ENCODE measurements around the gene PTPRN. TPM values are rescaled to one million over a fixed set of nuclear protein-coding genes. Genes with fewer than 3 reads are reported as not detected.

The PTPRN gene
- total RNA-seq, 1 experiment from 2014 or later: 6.5 TPM

DNA sequence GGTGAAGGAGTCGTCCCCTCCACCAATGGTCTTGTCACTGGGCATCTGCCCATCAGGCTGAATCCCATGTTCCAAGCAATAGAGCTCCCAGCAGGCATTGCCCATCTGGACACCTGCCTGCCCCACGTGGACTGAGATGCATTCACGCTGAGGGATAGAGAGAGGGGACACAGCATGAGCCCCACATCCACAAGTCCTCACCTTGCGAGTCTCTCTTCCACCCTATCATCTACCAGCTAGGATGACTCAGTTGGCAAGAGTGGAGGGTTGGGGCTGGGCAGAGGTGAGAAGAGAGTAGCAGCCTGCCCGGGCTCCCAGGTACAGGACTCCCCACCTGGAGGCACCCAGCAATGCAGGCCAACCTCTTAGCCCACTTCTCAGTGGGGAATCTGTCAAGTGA is 57.1 kb downstream of the PTPRN start:
- TF ChIP-seq, protein P1, sequence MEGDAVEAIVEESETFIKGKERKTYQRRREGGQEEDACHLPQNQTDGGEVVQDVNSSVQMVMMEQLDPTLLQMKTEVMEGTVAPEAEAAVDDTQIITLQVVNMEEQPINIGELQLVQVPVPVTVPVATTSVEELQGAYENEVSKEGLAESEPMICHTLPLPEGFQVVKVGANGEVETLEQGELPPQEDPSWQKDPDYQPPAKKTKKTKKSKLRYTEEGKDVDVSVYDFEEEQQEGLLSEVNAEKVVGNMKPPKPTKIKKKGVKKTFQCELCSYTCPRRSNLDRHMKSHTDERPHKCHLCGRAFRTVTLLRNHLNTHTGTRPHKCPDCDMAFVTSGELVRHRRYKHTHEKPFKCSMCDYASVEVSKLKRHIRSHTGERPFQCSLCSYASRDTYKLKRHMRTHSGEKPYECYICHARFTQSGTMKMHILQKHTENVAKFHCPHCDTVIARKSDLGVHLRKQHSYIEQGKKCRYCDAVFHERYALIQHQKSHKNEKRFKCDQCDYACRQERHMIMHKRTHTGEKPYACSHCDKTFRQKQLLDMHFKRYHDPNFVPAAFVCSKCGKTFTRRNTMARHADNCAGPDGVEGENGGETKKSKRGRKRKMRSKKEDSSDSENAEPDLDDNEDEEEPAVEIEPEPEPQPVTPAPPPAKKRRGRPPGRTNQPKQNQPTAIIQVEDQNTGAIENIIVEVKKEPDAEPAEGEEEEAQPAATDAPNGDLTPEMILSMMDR (conservative IDR thresholded peaks at IDR 0.05): no peak
- H3K79me1 ChIP-seq (ENCODE audit: insufficient read depth, low read depth, low read length, poor library complexity, severe bottlenecking): no peaks in the 10 kb centered on the region
- Mint-ChIP-seq H3K4me3 (peak overlapping the region; percentile 69 to 88), H3K9me3 (peaks cover 0 to 2% of the 10 kb centered on the region in 2 experiments; a peak in 3 of 5 replicates), H3K27ac (no peak overlapping the region), H3K27me3 (ENCODE audit: low read depth) (peaks cover 62% of the 10 kb centered on the region), H3K4me1 (peaks cover 28 to 40% of the 10 kb centered on the region in 2 experiments), H3K36me3 (ENCODE audit: insufficient read depth in 1 of 3, low read depth in 3 of 3) (peaks cover 9 to 24% (median 23%) of the 10 kb centered on the region in 3 experiments; a peak in 6 of 7 replicates)
- no peak overlapping the region for H2BK12ac ChIP-seq (ENCODE audit: insufficient read length, low read depth, low read length)
- no peak overlapping the region for H3K27ac ChIP-seq (ENCODE audit: insufficient read length, low read depth, low read length)
- H3K23ac ChIP-seq (ENCODE audit: insufficient read length, low read depth, low read length): no peak overlapping the region
- H3K4me1 ChIP-seq (ENCODE audit: insufficient read depth, low read length): peaks cover 3% of the 10 kb centered on the region; the same call in 1 of the 2 replicates
- no peak overlapping the region for H2AFZ ChIP-seq (ENCODE audit: low read length)
- H2BK120ac ChIP-seq (ENCODE audit: low read depth, low read length, poor library complexity, severe bottlenecking): no peak overlapping the region
- no peaks in the 10 kb centered on the region for H3K79me2 ChIP-seq (ENCODE audit: insufficient read depth, low read length)
- H2BK5ac ChIP-seq (ENCODE audit: insufficient read length, low read length): no peak overlapping the region
- H3K9ac ChIP-seq (ENCODE audit: extremely low read depth, insufficient read length, low read length): no peak overlapping the region
- peaks cover 21% of the 10 kb centered on the region for H3K27me3 ChIP-seq (ENCODE audit: insufficient read depth, low read length)
- H3K9me3 ChIP-seq (ENCODE audit: control insufficient read depth, low read depth, low read length): no peaks in the 10 kb centered on the region
- no peak overlapping the region for H3K56ac ChIP-seq (ENCODE audit: insufficient read length, low read depth, low read length)
- no peak overlapping the region for H3K18ac ChIP-seq (ENCODE audit: insufficient read length, low read depth, low read length)
- H4K8ac ChIP-seq (replicated peaks; ENCODE audit: insufficient read length, low read depth, low read length): no peak overlapping the region
- H2BK20ac ChIP-seq (ENCODE audit: low read depth, low read length, poor library complexity, severe bottlenecking): no peak overlapping the region
- H2AK5ac ChIP-seq (ENCODE audit: insufficient read length, low read length): no peak overlapping the region
- WGBS (ENCODE audit: extremely low coverage, insufficient read length, low lambda C conversion rate): no CpG with 5 or more reads among the region's 5 CpGs
- no peak overlapping the region for H4K5ac ChIP-seq (ENCODE audit: insufficient read length, low read depth, low read length)
- peak overlapping the region; percentile 72 for H3K4me2 ChIP-seq (ENCODE audit: insufficient read depth, insufficient read length, low read length)
- no peak overlapping the region for H2BK15ac ChIP-seq (ENCODE audit: low read depth, low read length)
- no peak overlapping the region for H3K4ac ChIP-seq (ENCODE audit: low read depth, low read length)
- H4K91ac ChIP-seq (ENCODE audit: insufficient read length, low read depth, low read length): no peak overlapping the region
- DNase-seq: no peak
- no peaks in the 10 kb centered on the region for H4K20me1 ChIP-seq (ENCODE audit: control insufficient read depth, insufficient read depth, insufficient read length)
- no peak overlapping the region for H3K14ac ChIP-seq (ENCODE audit: insufficient read depth, low read length)
- H3T11ph ChIP-seq (ENCODE audit: low read length): no peak overlapping the region
- peaks cover 22% of the 10 kb centered on the region for H3K23me2 ChIP-seq (ENCODE audit: insufficient read length, low read depth, low read length, poor library complexity, severe bottlenecking)

Measured in H9 (cell line).